Prostate gland (tissue), 2 donors: ENCODE measurements around the gene CSF1R.

Experiments used
- CTCF ChIP-seq, 4 experiments: fragments of 200-600 bp in 2 of 4; fragments of 450-650 bp in 2 of 4; sonication (generic) in 2 of 4; IDR thresholded peaks; 1 replicate in 3 of 4; 2 replicates in 1 of 4; pipeline ENCODE4 v1.5.1; 2016 to 2019; ENCODE audit warnings: antibody characterized with exemption in 4 of 4, mild to moderate bottlenecking in 2 of 4, moderate library complexity in 2 of 4
- POLR2AphosphoS5 ChIP-seq: sonication (generic); formaldehyde crosslinking; IDR thresholded peaks from one replicate; pipeline ENCODE4 v1.6.1; 2017; ENCODE audit warnings: antibody characterized with exemption

- TF ChIP-seq CTCF (IDR thresholded peaks at IDR 0.05) = no peak
- TF ChIP-seq POLR2AphosphoS5 = no peak
Observed at GRCh38 chr5:150020249-150020648, 66.1 kb downstream of the CSF1R start.
